Heart right ventricle (tissue), 16 donors: ENCODE data around the gene TBC1D2B. TPM values are rescaled to one million over a fixed set of nuclear protein-coding genes. Genes with fewer than 3 reads are reported as not detected.

Source experiments
- ATAC-seq, 8 donors: fragments of 200-7000 bp; cut with Tn5 transposase; one replicate each; pipeline ENCODE4 v1.9.1; 2020; ENCODE audit warnings: mild to moderate bottlenecking in 8 of 8, moderate library complexity in 8 of 8, moderate number of reproducible peaks in 1 of 8
- DNase-seq, 2 donors: peaks; one replicate each; pipeline ENCODE4 v3.0.0-alpha.2; 2020
- H3K27ac ChIP-seq, 10 donors: fragments of 200-600 bp; sonication (generic) in 2 of 10; one replicate each; pipeline versions ENCODE4 v1.5.0 to v1.8.0; 2020 to 2022; ENCODE audit warnings: mild to moderate bottlenecking in 3 of 10
- H3K27me3 ChIP-seq, 7 donors: fragments of 200-600 bp; one replicate each; pipeline ENCODE4 v1.8.0; 2021 to 2022; ENCODE audit warnings: mild to moderate bottlenecking in 2 of 7
- H3K36me3 ChIP-seq, 9 donors: fragments of 200-600 bp; sonication (generic) in 1 of 9; one replicate each; pipeline versions ENCODE4 v1.5.0 to v1.8.0; 2020 to 2022; ENCODE audit warnings: mild to moderate bottlenecking in 2 of 9
- H3K4me1 ChIP-seq, 9 donors: fragments of 200-600 bp; sonication (generic) in 1 of 9; one replicate each; pipeline versions ENCODE4 v1.5.0 to v1.8.0; 2020 to 2022; ENCODE audit warnings: mild to moderate bottlenecking in 4 of 9
- H3K4me3 ChIP-seq, 10 donors: fragments of 200-600 bp; sonication (generic) in 2 of 10; one replicate each; pipeline versions ENCODE4 v1.5.0 to v1.8.0; 2020 to 2022; ENCODE audit warnings: mild to moderate bottlenecking in 7 of 10, moderate library complexity in 2 of 10
- H3K9me3 ChIP-seq, 11 donors: fragments of 200-600 bp in 10 of 11; sonication (generic) in 2 of 11; one replicate each; pipeline versions ENCODE4 v1.5.0 to v1.8.0; 2013 to 2022; ENCODE audit warnings: mild to moderate bottlenecking in 2 of 11, control low read depth in 1 of 11, moderate library complexity in 1 of 11
- WGBS, 2 donors: extraction: QIAGEN DNeasy Blood & Tissue Kit; methylation state at CpG; one replicate each; pipeline ENCODE4 v1.1.7; 2013; ENCODE audit warnings: inconsistent platforms in 1 of 2; 5-methylcytosine and 5-hydroxymethylcytosine counted together
- intact Hi-C, 10 donors: fragments of 100-400 bp; cut with DNase I; formaldehyde crosslinking; loops; one replicate each; pipeline versions ENCODE4 v1.11.1 to v1.14.2; 2022
- polyA plus RNA-seq, 2 donors: library from polyadenylated mRNA; stranded (reverse); fragments of 200-250 nt; gene quantifications; one replicate each; pipeline ENCODE4 v1.2.3, GENCODE V29; 2013
- total RNA-seq, 10 donors: library from RNA; stranded (reverse); fragmentation: NEBNext Ultra II Directional in 3 of 10; extraction: Animal tissue kit (Norgen Biotek cat#: 25700) in 3 of 10; gene quantifications; one replicate each; pipeline versions ENCODE4 v1.2.1 to v1.2.4, GENCODE V29; 2021 to 2023
- TF ChIP-seq, protein P1 (sequence below), 9 donors: fragments of 200-600 bp; sonication (generic) in 2 of 9; IDR thresholded peaks; one replicate each; pipeline versions ENCODE4 v1.5.0 to v1.8.0; 2021 to 2022; ENCODE audit warnings: antibody characterized with exemption in 9 of 9, mild to moderate bottlenecking in 5 of 9, moderate library complexity in 1 of 9
- donor health status: Arrhythmogenic right ventricular cardiomyopathy.
- donor health status: ischemic (EF 13 %, LVEDD 7.1; RV severe dilation, severe dysfunction).
- donor health status: healthy with polysubstance abuse.
- donor health status: DM: no; HTN: yes; CAD: no.
- donor health status: DM: no; HTN: no; CAD: no.
- donor health status: ischemic (EF 25% LVEDD 6.9; RV normal size, moderate dysfunction).
- donor health status: ischemic (EF 25% LVEDD 5.7; RV mildly dilated, moderate dysfunction).
- donor health status: healthy.
- donor health status: DM: yes; HTN: yes; CAD: no.
- donor health status: Ischemic cardiomyopathy.
- donor health status: ischemic (EF 35%, LVEDD 5.7; RV mildly dilated, moderate dysfunction).
- donor health status: nonischemic (EF 11% LVEDD 7.7; RV severe dilation, severe dysfunction).
- donor health status: DM: yes; HTN: yes; CAD: no.
- donor health status: PGD.
- donor health status: ischemic (EF 29% LVEDD 5.4; RV normal size, mild dysfunction).
- donor health status: nonischemic (EF 23%, LVEDD 6.1; RV moderate dilation, normal function).

TBC1D2B gene
- total and polyA plus RNA-seq, 12 donors = 4.7 to 20.8 (median 9.6) TPM

DNA sequence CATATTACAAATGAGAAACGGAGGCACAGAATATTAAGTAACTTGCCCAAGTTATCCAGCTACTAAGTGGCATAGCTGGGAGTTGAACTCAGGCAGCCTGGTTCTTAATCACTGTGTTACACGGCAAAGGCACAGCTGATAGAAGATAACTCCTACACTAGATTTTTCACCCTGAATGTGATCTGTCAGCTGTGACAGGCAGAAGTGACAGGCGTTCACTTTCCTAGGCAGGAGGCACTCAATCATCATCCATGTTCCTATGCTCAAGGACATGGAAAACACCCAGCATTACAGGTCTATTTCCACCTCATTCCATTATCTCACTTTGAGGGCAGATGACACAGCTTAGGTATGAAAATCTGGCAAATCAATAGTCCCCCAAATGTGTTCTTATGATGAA, 35.6 kb downstream of the TBC1D2B start:
- Histone ChIP-seq H3K27ac (no peak overlapping the region), H3K4me1 (peaks cover 0 to 80% (median 23%) of the 10 kb centered on the region in 9 donors), H3K9me3 (no peaks in the 10 kb centered on the region), H3K36me3 (peaks cover 0 to 62% (median 18%) of the 10 kb centered on the region in 9 donors), H3K4me3 (no peak overlapping the region), H3K27me3 (no peaks in the 10 kb centered on the region)
- intact Hi-C loops = no loop called here
- 74 to 75% methylated on average over 3 of the region's 3 CpGs for WGBS, 2 donors
- TF ChIP-seq, protein P1, sequence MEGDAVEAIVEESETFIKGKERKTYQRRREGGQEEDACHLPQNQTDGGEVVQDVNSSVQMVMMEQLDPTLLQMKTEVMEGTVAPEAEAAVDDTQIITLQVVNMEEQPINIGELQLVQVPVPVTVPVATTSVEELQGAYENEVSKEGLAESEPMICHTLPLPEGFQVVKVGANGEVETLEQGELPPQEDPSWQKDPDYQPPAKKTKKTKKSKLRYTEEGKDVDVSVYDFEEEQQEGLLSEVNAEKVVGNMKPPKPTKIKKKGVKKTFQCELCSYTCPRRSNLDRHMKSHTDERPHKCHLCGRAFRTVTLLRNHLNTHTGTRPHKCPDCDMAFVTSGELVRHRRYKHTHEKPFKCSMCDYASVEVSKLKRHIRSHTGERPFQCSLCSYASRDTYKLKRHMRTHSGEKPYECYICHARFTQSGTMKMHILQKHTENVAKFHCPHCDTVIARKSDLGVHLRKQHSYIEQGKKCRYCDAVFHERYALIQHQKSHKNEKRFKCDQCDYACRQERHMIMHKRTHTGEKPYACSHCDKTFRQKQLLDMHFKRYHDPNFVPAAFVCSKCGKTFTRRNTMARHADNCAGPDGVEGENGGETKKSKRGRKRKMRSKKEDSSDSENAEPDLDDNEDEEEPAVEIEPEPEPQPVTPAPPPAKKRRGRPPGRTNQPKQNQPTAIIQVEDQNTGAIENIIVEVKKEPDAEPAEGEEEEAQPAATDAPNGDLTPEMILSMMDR (IDR thresholded peaks at IDR 0.05) = no peak
- DNase-seq (no peak), ATAC-seq (no peak)

DNA sequence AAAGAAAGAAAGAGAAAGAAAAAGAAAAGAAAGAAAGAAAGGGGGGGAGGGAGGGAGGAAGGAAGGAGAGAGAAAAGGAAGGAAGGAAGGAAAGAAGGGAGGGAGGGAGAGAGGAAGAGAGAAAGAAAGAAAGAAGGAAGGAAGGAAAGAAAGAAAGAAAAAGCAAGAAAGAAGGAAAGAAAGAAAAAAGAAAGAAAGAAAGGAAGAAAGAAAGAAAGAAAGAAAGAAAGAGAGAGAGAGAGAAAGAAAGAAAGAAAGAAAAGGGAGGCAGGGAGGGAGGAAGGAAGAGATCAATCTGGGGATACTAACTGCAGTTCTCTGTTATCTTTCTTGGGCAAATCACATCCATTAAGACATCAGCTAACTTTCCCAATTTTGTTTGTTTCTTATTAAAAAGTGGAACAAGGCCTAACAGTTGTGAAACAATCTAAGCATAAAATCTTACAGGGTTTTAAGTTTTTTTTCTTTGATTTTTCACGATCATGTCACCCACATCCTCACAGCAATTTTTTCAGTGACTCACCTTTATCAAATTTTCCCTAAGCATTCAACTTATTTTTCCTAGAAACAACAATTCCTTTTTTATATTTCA, 36.8 kb downstream of the TBC1D2B start:
- peaks cover 0 to 58% (median 18%) of the 10 kb centered on the region in 9 donors for H3K36me3 ChIP-seq
- no peak for ATAC-seq
- 79 to 97% methylated on average over 1 of the region's 1 CpG for WGBS, 2 donors
- no peak for DNase-seq
- TF ChIP-seq, protein P1 (IDR thresholded peaks at IDR 0.05) = no peak
- no peaks in the 10 kb centered on the region for H3K27me3 ChIP-seq
- H3K9me3 ChIP-seq = no peaks in the 10 kb centered on the region
- intact Hi-C loops = no loop called here
- H3K27ac ChIP-seq = peak overlapping the region in 1 of 10 donors; percentile 59
- peaks cover 3 to 80% (median 26%) of the 10 kb centered on the region in 9 donors for H3K4me1 ChIP-seq
- no peak overlapping the region for H3K4me3 ChIP-seq

DNA sequence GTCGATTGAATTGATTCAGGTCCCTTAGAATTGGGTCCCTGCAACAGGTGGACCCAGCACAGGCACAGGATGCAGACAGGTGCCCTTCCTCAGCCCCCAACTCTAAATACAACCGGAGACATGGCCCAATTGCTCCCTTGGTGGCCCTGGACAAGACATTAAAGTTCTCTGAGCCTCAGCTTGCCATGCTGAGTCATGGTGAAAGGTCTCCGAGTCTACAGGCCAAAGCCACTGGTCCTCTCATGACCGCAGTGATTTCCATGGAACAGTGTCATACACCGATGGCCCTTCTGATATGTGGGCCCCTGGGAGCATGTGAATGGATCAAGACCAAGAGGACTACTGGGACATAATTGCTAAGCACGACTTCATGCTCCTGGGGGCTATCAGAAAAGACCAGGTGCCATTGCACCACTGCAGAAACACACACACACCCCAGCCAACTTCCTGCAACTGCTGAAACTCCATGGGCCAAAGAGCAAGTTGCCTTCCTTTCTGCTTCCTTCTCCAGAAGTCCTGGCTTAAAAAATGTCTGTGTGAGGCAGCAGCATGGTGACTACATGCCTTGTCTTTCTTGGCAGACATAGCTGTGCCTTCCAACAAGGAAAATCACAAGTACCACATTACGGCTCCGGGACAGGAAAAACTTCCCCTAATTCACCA, 38.8 kb downstream of the TBC1D2B start:
- Histone ChIP-seq H3K36me3 (peaks cover 0 to 40% (median 7%) of the 10 kb centered on the region in 9 donors), H3K9me3 (no peaks in the 10 kb centered on the region), H3K4me3 (no peak overlapping the region), H3K4me1 (peaks cover 10 to 80% (median 46%) of the 10 kb centered on the region in 9 donors), H3K27me3 (no peaks in the 10 kb centered on the region), H3K27ac (peak overlapping the region in 2 of 10 donors; percentile 24 to 87)
- intact Hi-C loops = loop anchor here in 3 of 10 donors (5.0 kb wide), 2 partner anchors 34 to 39 kb away; partner anchors contain the start of gene TBC1D2B (in 2 of the 3)
- WGBS, 2 donors = 83 to 88% methylated on average over 8 of the region's 8 CpGs
- no peak for ATAC-seq
- TF ChIP-seq, protein P1 (IDR thresholded peaks at IDR 0.05) = no peak
- DNase-seq = no peak

DNA sequence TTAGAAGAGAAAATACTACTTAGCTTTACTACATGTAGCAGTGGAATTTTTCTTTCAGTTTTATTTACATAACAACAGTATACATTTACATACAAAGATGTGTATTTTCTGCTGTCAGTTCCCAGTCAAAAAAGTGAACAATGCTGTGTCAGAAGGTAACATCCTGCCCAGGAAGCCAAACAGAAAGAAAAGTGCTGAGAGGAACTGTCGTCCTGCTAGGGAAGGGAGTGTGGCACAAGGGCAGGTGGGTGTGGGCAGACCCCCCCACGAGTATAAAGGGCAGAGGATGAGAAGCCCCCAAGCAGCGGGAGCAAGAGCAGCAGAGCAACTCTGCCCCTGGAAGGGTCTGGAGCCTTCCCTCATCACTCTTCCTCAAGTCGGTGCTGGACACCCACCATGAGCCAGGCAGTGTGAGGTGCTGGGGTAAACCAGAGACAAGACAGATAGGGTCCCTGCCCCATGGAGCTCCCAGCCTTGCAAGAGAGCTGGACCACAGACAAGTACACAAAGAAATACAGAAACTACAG, 39.7 kb downstream of the TBC1D2B start:
- Histone ChIP-seq H3K36me3 (peaks cover 0 to 32% (median 0%) of the 10 kb centered on the region in 9 donors), H3K27ac (peak overlapping the region in 2 of 10 donors; percentile 24 to 87), H3K4me3 (no peak overlapping the region), H3K27me3 (no peaks in the 10 kb centered on the region), H3K9me3 (no peaks in the 10 kb centered on the region), H3K4me1 (peaks cover 10 to 87% (median 48%) of the 10 kb centered on the region in 9 donors)
- 59 to 61% methylated on average over 4 of the region's 4 CpGs for WGBS, 2 donors
- ATAC-seq (no peak), DNase-seq (no peak)
- intact Hi-C loops = loop anchor here in 3 of 10 donors (5.0 kb wide), 2 partner anchors 34 to 39 kb away; partner anchors contain the start of gene TBC1D2B (in 2 of the 3)
- TF ChIP-seq, protein P1 (IDR thresholded peaks at IDR 0.05) = no peak
